Measurements from ENCODE around the gene NCBP1. TPM values are rescaled to one million over a fixed set of nuclear protein-coding genes. Genes with fewer than 3 reads are reported as not detected.

Gene NCBP1
- total RNA-seq, 3 donors from 2014 or later: 29.0 to 37.0 (median 36.9) TPM

DNA sequence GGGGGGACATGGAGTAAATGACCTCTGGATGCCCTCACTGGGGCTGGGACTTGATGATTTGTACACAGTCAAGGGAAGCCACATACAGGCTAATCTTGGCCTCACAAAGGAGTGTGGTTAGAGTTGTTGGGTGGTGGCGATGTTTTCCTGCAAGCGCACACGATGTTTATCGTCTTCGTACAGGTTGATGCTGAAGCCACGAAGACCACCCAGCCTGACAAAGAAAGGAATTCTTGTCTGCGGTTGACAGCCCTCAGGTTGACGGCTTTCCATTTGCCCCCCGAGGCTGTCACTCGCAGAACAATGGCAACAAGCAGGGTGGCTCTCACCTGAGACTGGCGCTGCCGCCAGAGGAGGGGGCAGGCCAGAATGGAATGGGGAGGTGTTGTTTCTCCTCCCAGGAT is 77.6 kb downstream of the NCBP1 start:
- intact Hi-C loops (cut with DNase I, micrococcal nuclease): loop anchor here (10.0 kb wide), 1 partner anchor 194 kb away; no protein-coding TSS in a partner anchor
- no peak for DNase-seq
- no peak for TF ChIP-seq CTCF (IDR thresholded peaks at IDR 0.05)
- no peaks in the 10 kb centered on the region for H3K4me1 ChIP-seq (ENCODE audit: low read depth)
- ATAC-seq: no peak
- H3K9me3 ChIP-seq: no peaks in the 10 kb centered on the region
- no peaks in the 10 kb centered on the region for H3K36me3 ChIP-seq (ENCODE audit: low read depth)
- H3K4me3 ChIP-seq: no peak overlapping the region

DNA sequence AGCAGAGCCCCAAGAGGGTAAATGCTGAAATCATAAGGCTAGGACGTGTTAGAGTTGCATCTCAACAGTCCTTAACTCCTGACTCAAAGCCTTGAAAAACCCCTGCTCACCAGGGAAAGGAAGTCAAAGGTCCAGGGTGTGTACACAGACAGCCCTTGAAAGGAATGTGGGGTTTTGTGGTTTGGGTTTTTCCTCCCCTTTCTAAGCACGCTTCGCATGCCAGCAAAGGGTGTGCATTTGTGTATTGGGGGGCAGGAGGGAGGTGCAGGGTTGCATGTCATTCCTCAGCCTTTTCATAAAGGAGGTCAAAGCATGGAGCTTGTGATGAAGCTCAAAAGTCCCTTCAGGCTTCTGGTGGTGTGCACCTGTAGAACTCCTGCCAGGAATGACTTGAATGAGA is 80.8 kb downstream of the NCBP1 start:
- no peak for ATAC-seq

DNA sequence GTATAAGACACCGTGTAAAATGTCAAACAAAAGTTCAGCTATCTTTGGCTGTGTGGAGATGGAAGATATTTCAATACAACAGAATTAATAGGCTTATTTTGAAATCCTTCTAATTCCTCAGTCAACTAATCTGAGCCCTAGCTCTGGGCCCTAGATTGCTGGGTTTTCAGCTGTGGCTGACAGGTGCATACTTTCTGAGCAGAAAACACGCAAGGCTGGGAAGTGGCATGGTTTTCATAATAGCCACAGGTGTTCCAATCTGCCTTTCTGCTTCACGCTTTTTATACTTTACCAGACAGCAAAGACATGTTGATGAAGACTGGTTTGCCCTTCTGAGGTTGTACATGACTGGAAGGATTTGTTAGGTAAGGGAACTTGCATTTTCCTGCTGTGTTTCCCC is 84.2 kb downstream of the NCBP1 start:
- Histone ChIP-seq H3K4me3 (no peak overlapping the region), H3K9me3 (no peaks in the 10 kb centered on the region), H3K4me1 (ENCODE audit: low read depth) (no peaks in the 10 kb centered on the region), H3K36me3 (ENCODE audit: low read depth) (no peaks in the 10 kb centered on the region)
- ATAC-seq (no peak), DNase-seq (no peak)
- no peak for TF ChIP-seq CTCF (IDR thresholded peaks at IDR 0.05)
- intact Hi-C loops (cut with DNase I, micrococcal nuclease): loop anchor here (10.0 kb wide), 1 partner anchor 187 kb away; no protein-coding TSS in a partner anchor

More for the DNA sequence above, 80.8 kb downstream of the NCBP1 start:
- no peak for TF ChIP-seq CTCF (IDR thresholded peaks at IDR 0.05)
- Histone ChIP-seq H3K9me3 (no peaks in the 10 kb centered on the region), H3K36me3 (ENCODE audit: low read depth) (no peaks in the 10 kb centered on the region), H3K4me3 (no peak overlapping the region), H3K4me1 (ENCODE audit: low read depth) (no peaks in the 10 kb centered on the region)
- DNase-seq: no peak
- intact Hi-C loops (cut with DNase I, micrococcal nuclease): loop anchor here (10.0 kb wide), 1 partner anchor 190 kb away; no protein-coding TSS in a partner anchor

DNA sequence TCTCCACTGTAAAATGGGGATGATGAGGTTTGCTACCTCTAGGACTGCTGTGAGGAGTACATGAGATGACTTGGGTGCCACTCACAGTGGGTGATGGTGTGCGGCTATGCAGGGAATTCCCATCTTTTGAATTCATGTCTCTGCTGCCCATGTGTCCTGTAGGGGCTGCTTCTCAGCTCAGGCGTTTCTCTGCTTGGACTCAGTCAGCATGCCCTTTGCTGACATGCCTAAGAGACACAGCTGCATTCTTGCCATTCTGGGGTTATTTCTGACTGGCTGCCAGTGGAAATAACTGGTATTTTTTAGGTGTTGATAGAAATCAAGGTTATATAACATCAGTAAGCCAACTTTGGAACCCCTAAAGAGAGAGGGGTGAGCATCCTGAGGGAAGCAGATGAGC is 87.8 kb downstream of the NCBP1 start:
- Histone ChIP-seq H3K36me3 (ENCODE audit: low read depth) (no peaks in the 10 kb centered on the region), H3K9me3 (no peaks in the 10 kb centered on the region), H3K4me1 (ENCODE audit: low read depth) (no peaks in the 10 kb centered on the region), H3K4me3 (no peak overlapping the region)
- no peak for DNase-seq
- intact Hi-C loops (cut with DNase I, micrococcal nuclease): no loop called here
- no peak for TF ChIP-seq CTCF (IDR thresholded peaks at IDR 0.05)
- no peak for ATAC-seq

- DNase-seq (no peak), ATAC-seq (no peak)
- H3K4me1 ChIP-seq (ENCODE audit: low read depth): no peaks in the 10 kb centered on the region
- intact Hi-C loops (cut with DNase I, micrococcal nuclease): no loop called here
- no peak overlapping the region for H3K4me3 ChIP-seq
- TF ChIP-seq CTCF (IDR thresholded peaks at IDR 0.05): no peak
- no peaks in the 10 kb centered on the region for H3K36me3 ChIP-seq (ENCODE audit: low read depth)
- no peaks in the 10 kb centered on the region for H3K9me3 ChIP-seq
Observed at GRCh38 chr9:97722331-97722730, 88.7 kb downstream of the NCBP1 start.

Other genes with a start within 250 kb of the NCBP1 start
- gene TDRD7, start 221.7 kb upstream of the NCBP1 start, total RNA-seq: 10 to 100 TPM; 31.1 to 36.6 (median 33.4) TPM
- gene TMOD1, start 132.2 kb upstream of the NCBP1 start, total RNA-seq: 10 to 100 TPM in 1 of 3 donors, 1 to 10 TPM in 2; 2.6 to 36.0 (median 3.9) TPM
- 10 to 100 TPM; 18.8 to 28.2 (median 26.6) TPM for gene TSTD2, start 453 bp upstream of the NCBP1 start, total RNA-seq
- gene XPA, start 63.5 kb downstream of the NCBP1 start, total RNA-seq: 10 to 100 TPM; 10.8 to 24.0 (median 14.6) TPM
- not detected for gene FOXE1, start 219.4 kb downstream of the NCBP1 start, total RNA-seq

All from mucosa of descending colon (tissue), 3 donors.